Endothelial cell of umbilical vein (primary cell): ENCODE measurements around the gene CEP295NL.

Experiments used
- EZH2 ChIP-seq: IDR thresholded peaks from 2 replicates; pipeline ENCODE4 v1.6.1; 2012; ENCODE audit warnings: borderline replicate concordance, low read depth, mild to moderate bottlenecking, moderate library complexity, low read length, inconsistent platforms; ENCODE audit not compliant: severe bottlenecking
- FOS ChIP-seq: IDR thresholded peaks from 2 replicates; pipeline ENCODE4 v1.6.1; 2011; ENCODE audit warnings: mild to moderate bottlenecking, low read length, moderate library complexity, borderline replicate concordance; ENCODE audit not compliant: insufficient read depth
- JUN ChIP-seq: IDR thresholded peaks from 2 replicates; pipeline ENCODE4 v1.6.1; 2011; ENCODE audit warnings: borderline replicate concordance, low read depth; ENCODE audit not compliant: insufficient read length, insufficient read depth
- POLR2A ChIP-seq: IDR thresholded peaks from 2 replicates; pipeline ENCODE4 v1.6.1; 2012; ENCODE audit warnings: low read depth, mild to moderate bottlenecking, control low read depth, low read length
- POLR2AphosphoS5 ChIP-seq: IDR thresholded peaks from 2 replicates; pipeline ENCODE4 v1.6.1; 2012; ENCODE audit warnings: low read depth, mild to moderate bottlenecking, control low read depth, low read length, moderate library complexity; ENCODE audit not compliant: insufficient read depth
- TF ChIP-seq, protein P1 (sequence below), 2 donors: IDR thresholded peaks; 1 replicate in 1 of 2; 2 replicates in 1 of 2; pipeline ENCODE4 v1.5.1; 2011; ENCODE audit warnings: low read length in 2 of 2, mild to moderate bottlenecking in 2 of 2, moderate library complexity in 2 of 2, control low read depth in 1 of 2, inconsistent platforms in 1 of 2, low read depth in 1 of 2; ENCODE audit not compliant: insufficient read depth in 1 of 2; ENCODE audit errors: extremely low read depth in 1 of 2
- TF ChIP-seq, protein P2 (sequence below): IDR thresholded peaks from 2 replicates; pipeline ENCODE4 v1.6.1; 2011; ENCODE audit not compliant: insufficient read depth, insufficient read length

DNA sequence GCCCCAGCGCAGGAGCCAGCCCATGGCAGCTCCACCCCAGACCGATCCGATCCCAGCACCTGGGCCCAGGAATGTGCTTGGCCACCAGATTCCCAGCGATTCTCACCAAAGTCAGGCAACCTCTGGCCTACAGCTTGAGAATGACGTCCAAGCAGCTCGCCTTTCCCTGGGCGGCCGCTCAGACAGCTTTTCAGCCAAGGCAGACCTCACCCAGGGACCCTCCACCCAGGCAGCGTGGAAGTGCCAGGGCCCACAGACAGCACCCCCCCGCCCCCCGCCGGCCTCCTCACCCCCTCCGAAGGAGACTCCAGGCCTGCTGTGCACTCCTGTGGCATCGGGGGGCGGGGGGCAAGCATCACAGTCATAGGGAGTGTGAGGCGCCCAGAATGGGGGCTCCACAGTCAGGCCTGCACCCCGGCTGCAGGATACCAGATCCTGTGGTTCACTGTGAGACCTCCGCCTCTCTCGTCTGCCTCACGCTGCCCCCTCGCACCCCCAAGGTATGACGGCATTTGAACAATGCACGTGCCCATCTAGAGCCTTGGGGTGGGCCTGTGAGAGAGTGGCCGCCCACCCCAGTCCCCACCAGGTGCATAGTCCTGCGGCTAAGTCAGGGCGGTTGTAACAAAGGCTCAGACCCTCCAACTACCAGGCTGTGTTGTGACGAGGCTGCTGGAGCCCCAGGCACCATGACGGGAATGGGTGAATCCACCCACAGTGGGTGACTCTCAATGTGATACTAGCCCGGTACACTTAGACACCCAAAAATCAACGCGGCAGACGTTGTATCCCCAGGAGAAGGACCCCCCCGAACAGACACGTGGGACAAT is 6.0 kb downstream of the CEP295NL start:
- TF ChIP-seq POLR2A (no peak), EZH2 (no peak), POLR2AphosphoS5 (no peak), FOS (no peak), JUN (no peak)
- TF ChIP-seq, protein P1, sequence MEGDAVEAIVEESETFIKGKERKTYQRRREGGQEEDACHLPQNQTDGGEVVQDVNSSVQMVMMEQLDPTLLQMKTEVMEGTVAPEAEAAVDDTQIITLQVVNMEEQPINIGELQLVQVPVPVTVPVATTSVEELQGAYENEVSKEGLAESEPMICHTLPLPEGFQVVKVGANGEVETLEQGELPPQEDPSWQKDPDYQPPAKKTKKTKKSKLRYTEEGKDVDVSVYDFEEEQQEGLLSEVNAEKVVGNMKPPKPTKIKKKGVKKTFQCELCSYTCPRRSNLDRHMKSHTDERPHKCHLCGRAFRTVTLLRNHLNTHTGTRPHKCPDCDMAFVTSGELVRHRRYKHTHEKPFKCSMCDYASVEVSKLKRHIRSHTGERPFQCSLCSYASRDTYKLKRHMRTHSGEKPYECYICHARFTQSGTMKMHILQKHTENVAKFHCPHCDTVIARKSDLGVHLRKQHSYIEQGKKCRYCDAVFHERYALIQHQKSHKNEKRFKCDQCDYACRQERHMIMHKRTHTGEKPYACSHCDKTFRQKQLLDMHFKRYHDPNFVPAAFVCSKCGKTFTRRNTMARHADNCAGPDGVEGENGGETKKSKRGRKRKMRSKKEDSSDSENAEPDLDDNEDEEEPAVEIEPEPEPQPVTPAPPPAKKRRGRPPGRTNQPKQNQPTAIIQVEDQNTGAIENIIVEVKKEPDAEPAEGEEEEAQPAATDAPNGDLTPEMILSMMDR (IDR thresholded peaks at IDR 0.05; ENCODE audit: extremely low read depth in 1 of 2, insufficient read depth in 1 of 2, low read depth in 1 of 2, low read length in 2 of 2) = no peak
- TF ChIP-seq, protein P2, sequence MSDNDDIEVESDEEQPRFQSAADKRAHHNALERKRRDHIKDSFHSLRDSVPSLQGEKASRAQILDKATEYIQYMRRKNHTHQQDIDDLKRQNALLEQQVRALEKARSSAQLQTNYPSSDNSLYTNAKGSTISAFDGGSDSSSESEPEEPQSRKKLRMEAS = no peak
